A673 (cell line): ENCODE data around the gene THSD7B. TPM values are rescaled to one million over a fixed set of nuclear protein-coding genes. Genes with fewer than 3 reads are reported as not detected.

Experiments
- BruUV-seq: library from RNA; stranded (reverse); fragments of 400-500 nt; replicated peaks from 2 replicates; lab custom pipeline; 2021; lab: Mats Ljungman, UMichigan
- CTCF ChIA-PET: fragments of 300-600 bp; sonication (Branson Sonifier 250); formaldehyde crosslinking; loops from one replicate; lab custom pipeline; 2022; ENCODE audit warnings: antibody characterized with exemption; lab: Charles Lee
- POLR2A ChIA-PET: fragments of 300-600 bp; sonication (Branson Sonifier 250); formaldehyde crosslinking; loops from one replicate; lab custom pipeline; 2022; ENCODE audit warnings: antibody characterized with exemption; ENCODE audit not compliant: low non-redundant PET; lab: Charles Lee
- DNase-seq: peaks from one replicate; pipeline ENCODE4 v3.0.0-alpha.2; 2015; ENCODE audit warnings: low spot score
- H3K27ac ChIP-seq: fragments of 200-600 bp; sonication (generic); 2 replicates; pipeline ENCODE4 v1.5.1; 2016; ENCODE audit warnings: mixed run types, low read depth, mild to moderate bottlenecking, mixed read lengths, antibody characterized with exemption, low read length; ENCODE audit not compliant: poor library complexity, severe bottlenecking
- H3K27me3 ChIP-seq: fragments of 200-600 bp; sonication (generic); replicated peaks from 2 replicates; pipeline ENCODE4 v1.6.1; 2017; ENCODE audit warnings: mixed run types, low read depth, mild to moderate bottlenecking, mixed read lengths, antibody characterized with exemption, low read length; ENCODE audit not compliant: insufficient read depth, poor library complexity
- H3K36me3 ChIP-seq: fragments of 200-600 bp; sonication (generic); 2 replicates; pipeline ENCODE4 v1.6.1; 2016; ENCODE audit warnings: mixed run types, mild to moderate bottlenecking, mixed read lengths, antibody characterized with exemption, low read length; ENCODE audit not compliant: insufficient read depth, poor library complexity, severe bottlenecking
- H3K4me1 ChIP-seq: fragments of 200-600 bp; sonication (generic); 2 replicates; pipeline ENCODE4 v1.6.1; 2017; ENCODE audit warnings: mixed run types, mild to moderate bottlenecking, mixed read lengths, antibody characterized with exemption, low read length; ENCODE audit not compliant: insufficient read depth, poor library complexity, severe bottlenecking
- H3K4me3 ChIP-seq: fragments of 200-600 bp; sonication (generic); 2 replicates; pipeline ENCODE4 v1.5.1; 2016; ENCODE audit warnings: low read depth, mixed run types, mild to moderate bottlenecking, mixed read lengths, low read length; ENCODE audit not compliant: poor library complexity, severe bottlenecking
- H3K9me3 ChIP-seq: fragments of 200-600 bp; sonication (generic); 2 replicates; pipeline ENCODE4 v1.6.1; 2016; ENCODE audit warnings: mixed run types, low read depth, mild to moderate bottlenecking, mixed read lengths, antibody characterized with exemption, low read length; ENCODE audit not compliant: poor library complexity, severe bottlenecking
- EZH2 ChIP-seq: fragments of 200-600 bp; sonication (generic); IDR thresholded peaks from 2 replicates; pipeline ENCODE4 v1.6.1; 2017; ENCODE audit warnings: borderline replicate concordance, low read depth, mild to moderate bottlenecking, mixed read lengths, antibody characterized with exemption, low read length; ENCODE audit not compliant: poor library complexity, severe bottlenecking
- intact Hi-C: fragments of 100-400 bp; cut with micrococcal nuclease; formaldehyde crosslinking; loops from one replicate; pipeline ENCODE4 v1.10.0; 2022; ENCODE audit not compliant: unreplicated experiment
- total RNA-seq: library from RNA; stranded (reverse); gene quantifications from 2 replicates; pipeline ENCODE4 v1.2.3, GENCODE V29; 2021
- TF ChIP-seq, protein P1 (sequence below): fragments of 300-800, 200-600 bp; sonication (generic); conservative IDR thresholded peaks from 2 replicates; pipeline ENCODE4 v1.5.1; 2017; ENCODE audit warnings: low read depth, mild to moderate bottlenecking, antibody characterized with exemption, low read length, moderate library complexity, mixed read lengths

THSD7B gene
- total RNA-seq, 1 experiment from 2014 or later: not detected

- intact Hi-C loops: no loop called here
- no peak overlapping the region for H3K4me3 ChIP-seq
- DNase-seq: no peak
- no peaks in the 10 kb centered on the region for H3K36me3 ChIP-seq
- H3K27me3 ChIP-seq: no peaks in the 10 kb centered on the region
- BruUV-seq: no TSS peak
- POLR2A ChIA-PET: no interaction called here
- CTCF ChIA-PET: no interaction called here
- H3K27ac ChIP-seq: no peak overlapping the region
- H3K9me3 ChIP-seq: no peaks in the 10 kb centered on the region
- TF ChIP-seq, protein P1, sequence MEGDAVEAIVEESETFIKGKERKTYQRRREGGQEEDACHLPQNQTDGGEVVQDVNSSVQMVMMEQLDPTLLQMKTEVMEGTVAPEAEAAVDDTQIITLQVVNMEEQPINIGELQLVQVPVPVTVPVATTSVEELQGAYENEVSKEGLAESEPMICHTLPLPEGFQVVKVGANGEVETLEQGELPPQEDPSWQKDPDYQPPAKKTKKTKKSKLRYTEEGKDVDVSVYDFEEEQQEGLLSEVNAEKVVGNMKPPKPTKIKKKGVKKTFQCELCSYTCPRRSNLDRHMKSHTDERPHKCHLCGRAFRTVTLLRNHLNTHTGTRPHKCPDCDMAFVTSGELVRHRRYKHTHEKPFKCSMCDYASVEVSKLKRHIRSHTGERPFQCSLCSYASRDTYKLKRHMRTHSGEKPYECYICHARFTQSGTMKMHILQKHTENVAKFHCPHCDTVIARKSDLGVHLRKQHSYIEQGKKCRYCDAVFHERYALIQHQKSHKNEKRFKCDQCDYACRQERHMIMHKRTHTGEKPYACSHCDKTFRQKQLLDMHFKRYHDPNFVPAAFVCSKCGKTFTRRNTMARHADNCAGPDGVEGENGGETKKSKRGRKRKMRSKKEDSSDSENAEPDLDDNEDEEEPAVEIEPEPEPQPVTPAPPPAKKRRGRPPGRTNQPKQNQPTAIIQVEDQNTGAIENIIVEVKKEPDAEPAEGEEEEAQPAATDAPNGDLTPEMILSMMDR: no peak
- no peaks in the 10 kb centered on the region for H3K4me1 ChIP-seq
Observed at GRCh38 chr2:137644731-137645130, 879.4 kb downstream of the THSD7B start.

- POLR2A ChIA-PET: no interaction called here
- Histone ChIP-seq H3K36me3 (no peaks in the 10 kb centered on the region), H3K9me3 (no peaks in the 10 kb centered on the region), H3K27ac (no peak overlapping the region), H3K4me1 (no peaks in the 10 kb centered on the region), H3K27me3 (no peaks in the 10 kb centered on the region), H3K4me3 (no peak overlapping the region)
- no peak for DNase-seq
- TF ChIP-seq, protein P1: no peak
- no peak for TF ChIP-seq EZH2
- BruUV-seq: no TSS peak
- intact Hi-C loops: no loop called here
- CTCF ChIA-PET: no interaction called here
Observed at GRCh38 chr2:137654046-137654445, 888.7 kb downstream of the THSD7B start.

DNA sequence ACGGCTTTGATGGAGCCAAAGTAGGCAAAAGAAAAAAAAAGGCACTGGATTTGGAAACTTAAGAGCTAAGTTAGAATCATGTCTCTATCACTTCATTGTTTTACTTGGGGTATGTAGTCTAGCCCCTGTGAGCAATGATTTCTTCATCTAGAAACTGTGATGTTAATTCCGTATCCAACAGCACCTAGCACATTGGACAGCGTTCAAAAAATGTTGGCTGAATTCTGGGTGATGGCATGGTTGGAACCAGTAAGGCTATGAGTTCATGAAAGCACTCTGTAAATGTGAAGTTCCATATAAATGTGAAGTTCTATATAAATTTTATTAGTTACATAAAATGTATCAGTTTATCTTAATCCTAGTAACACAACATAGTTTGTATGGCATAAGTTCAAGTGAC lies 890.5 kb downstream of the THSD7B start:
- POLR2A ChIA-PET: no interaction called here
- no TSS peak for BruUV-seq

More for the DNA sequence above, 890.5 kb downstream of the THSD7B start:
- Histone ChIP-seq H3K27me3 (no peaks in the 10 kb centered on the region), H3K27ac (no peak overlapping the region), H3K4me1 (no peaks in the 10 kb centered on the region), H3K9me3 (no peaks in the 10 kb centered on the region), H3K36me3 (no peaks in the 10 kb centered on the region), H3K4me3 (no peak overlapping the region)
- TF ChIP-seq, protein P1: no peak
- no peak for TF ChIP-seq EZH2
- CTCF ChIA-PET: no interaction called here
- no peak for DNase-seq
- intact Hi-C loops: no loop called here
